Endothelial cell of umbilical vein (primary cell): Measurements from ENCODE around the gene GYS2. TPM values are rescaled to one million over a fixed set of nuclear protein-coding genes. Genes with fewer than 3 reads are reported as not detected.

Source experiments
- BruUV-seq: library from RNA; stranded (reverse); fragments of 400-500 nt; replicated peaks from 2 replicates; lab custom pipeline; 2021; lab: Mats Ljungman, UMichigan
- CTCF ChIA-PET: fragments of 300-600, 350-600 bp; sonication (Branson Sonifier 250); formaldehyde crosslinking; loops from one replicate; lab custom pipeline; 2021; ENCODE audit warnings: antibody characterized with exemption, inconsistent platforms; lab: Charles Lee
- POLR2A ChIA-PET: fragments of 300-600, 350-600 bp; sonication (Branson Sonifier 250); formaldehyde crosslinking; loops from one replicate; lab custom pipeline; 2021; ENCODE audit warnings: antibody characterized with exemption, inconsistent platforms; lab: Charles Lee
- DNase-seq: peaks from one replicate; pipeline ENCODE4 v3.0.0-alpha.2; 2011; ENCODE audit warnings: low read depth, low spot score
- FAIRE-seq: peaks from 2 replicates; lab custom pipeline; 2011; peaks lifted over from hg19 to GRCh38; lab: Jason Lieb, UNC
- H2AFZ ChIP-seq: 2 replicates; pipeline ENCODE4 v1.6.0; 2012; ENCODE audit warnings: low read depth, low read length, control low read depth, inconsistent platforms
- H3K27ac ChIP-seq: 2 replicates; pipeline ENCODE4 v1.5.1; 2011; ENCODE audit warnings: low read depth, mild to moderate bottlenecking, control low read depth, low read length, moderate library complexity; ENCODE audit not compliant: insufficient read depth
- H3K27me3 ChIP-seq, 2 experiments: 2 replicates each; pipeline versions ENCODE4 v1.6.0 to v1.6.1; 2011; ENCODE audit warnings: low read length in 2 of 2, mixed read lengths in 1 of 2; ENCODE audit not compliant: control insufficient read depth in 2 of 2, insufficient read depth in 2 of 2
- H3K36me3 ChIP-seq, 2 experiments: 2 replicates in 1 of 2; 3 replicates in 1 of 2; pipeline ENCODE4 v1.5.1; 2011; ENCODE audit warnings: low read length in 2 of 2, mild to moderate bottlenecking in 1 of 2, moderate library complexity in 1 of 2; ENCODE audit not compliant: control insufficient read depth in 2 of 2, insufficient read depth in 2 of 2; ENCODE audit errors: extremely low read depth in 1 of 2
- H3K4me1 ChIP-seq: 3 replicates; pipeline ENCODE4 v1.5.1; 2011; ENCODE audit warnings: mild to moderate bottlenecking, low read length; ENCODE audit not compliant: control insufficient read depth, insufficient read depth; ENCODE audit errors: extremely low read depth
- H3K4me2 ChIP-seq: 2 replicates; pipeline ENCODE4 v1.6.1; 2011; ENCODE audit warnings: low read length, control low read depth, mixed read lengths; ENCODE audit not compliant: insufficient read depth
- H3K4me3 ChIP-seq, 3 experiments: fragments of 200-600 bp in 1 of 3; sonication (generic), shearing (Covaris generic) in 1 of 3; replicated peaks in 1 of 3; 2 replicates each; pipeline ENCODE4 v1.5.1; 2011 to 2016; ENCODE audit warnings: control low read depth in 3 of 3, low read length in 3 of 3, mild to moderate bottlenecking in 2 of 3, inconsistent platforms in 1 of 3, low read depth in 1 of 3, moderate library complexity in 1 of 3; ENCODE audit not compliant: insufficient read depth in 1 of 3
- H3K79me2 ChIP-seq: 2 replicates; pipeline ENCODE4 v1.6.0; 2012; ENCODE audit warnings: low read length, inconsistent platforms; ENCODE audit not compliant: control insufficient read depth, insufficient read depth
- H3K9ac ChIP-seq: replicated peaks from 2 replicates; pipeline ENCODE3; 2011; ENCODE audit warnings: low read length, control low read depth; ENCODE audit not compliant: insufficient read depth; ENCODE audit errors: extremely low read depth
- H3K9me1 ChIP-seq: replicated peaks from 3 replicates; pipeline ENCODE4 v1.6.0; 2011; ENCODE audit warnings: mild to moderate bottlenecking, low read length; ENCODE audit not compliant: control insufficient read depth, insufficient read depth; ENCODE audit errors: extremely low read depth
- H3K9me3 ChIP-seq: replicated peaks from 2 replicates; pipeline ENCODE4 v1.5.1; 2012; ENCODE audit warnings: low read length, inconsistent platforms; ENCODE audit not compliant: control insufficient read depth, insufficient read depth
- H4K20me1 ChIP-seq: replicated peaks from 2 replicates; pipeline ENCODE3; 2011; ENCODE audit warnings: mild to moderate bottlenecking, low read length; ENCODE audit not compliant: control insufficient read depth, insufficient read depth; ENCODE audit errors: extremely low read depth
- CTCF ChIP-seq, 2 donors: IDR thresholded peaks; 1 replicate in 1 of 2; 2 replicates in 1 of 2; pipeline ENCODE4 v1.5.1; 2011; ENCODE audit warnings: low read length in 2 of 2, mild to moderate bottlenecking in 2 of 2, moderate library complexity in 2 of 2, control low read depth in 1 of 2, inconsistent platforms in 1 of 2, low read depth in 1 of 2; ENCODE audit not compliant: insufficient read depth in 1 of 2; ENCODE audit errors: extremely low read depth in 1 of 2
- EZH2 ChIP-seq: IDR thresholded peaks from 2 replicates; pipeline ENCODE4 v1.6.1; 2012; ENCODE audit warnings: borderline replicate concordance, low read depth, mild to moderate bottlenecking, moderate library complexity, low read length, inconsistent platforms; ENCODE audit not compliant: severe bottlenecking
- FOS ChIP-seq: IDR thresholded peaks from 2 replicates; pipeline ENCODE4 v1.6.1; 2011; ENCODE audit warnings: mild to moderate bottlenecking, low read length, moderate library complexity, borderline replicate concordance; ENCODE audit not compliant: insufficient read depth
- GATA2 ChIP-seq: IDR thresholded peaks from 2 replicates; pipeline ENCODE4 v1.7.0; 2011; ENCODE audit warnings: low read depth, mild to moderate bottlenecking, moderate library complexity, mixed read lengths, low read length; ENCODE audit not compliant: insufficient read length, insufficient read depth
- JUN ChIP-seq: IDR thresholded peaks from 2 replicates; pipeline ENCODE4 v1.6.1; 2011; ENCODE audit warnings: borderline replicate concordance, low read depth; ENCODE audit not compliant: insufficient read length, insufficient read depth
- MAX ChIP-seq: IDR thresholded peaks from 2 replicates; pipeline ENCODE4 v1.6.1; 2011; ENCODE audit not compliant: insufficient read depth, insufficient read length
- MYC ChIP-seq: IDR thresholded peaks from one replicate; pipeline ENCODE4 v1.6.1; 2011; ENCODE audit warnings: mild to moderate bottlenecking, low read depth, low read length
- POLR2A ChIP-seq: IDR thresholded peaks from 2 replicates; pipeline ENCODE4 v1.6.1; 2012; ENCODE audit warnings: low read depth, mild to moderate bottlenecking, control low read depth, low read length
- POLR2AphosphoS5 ChIP-seq: IDR thresholded peaks from 2 replicates; pipeline ENCODE4 v1.6.1; 2012; ENCODE audit warnings: low read depth, mild to moderate bottlenecking, control low read depth, low read length, moderate library complexity; ENCODE audit not compliant: insufficient read depth
- dilution Hi-C: fragments of 300-500 bp; cut with MboI; formaldehyde crosslinking; loops from one replicate; pipeline ENCODE4 v1.15.0; 2019; ENCODE audit warnings: low sequenced_read_pairs; ENCODE audit not compliant: extremely low pct_ligation_motif_present
- intact Hi-C: fragments of 100-400 bp; cut with micrococcal nuclease; formaldehyde crosslinking; loops from one replicate; pipeline ENCODE4 v1.10.0; 2022
- polyA plus RNA-seq, 4 experiments: library from polyadenylated mRNA; depleted of rRNA in 3 of 4; stranded (reverse) in 3 of 4; unstranded in 1 of 4; fragments of >200 nt; gene quantifications; 2 replicates each; pipeline versions ENCODE4 v1.2.1 to v1.2.3, GENCODE V29; 2011 to 2012; ENCODE audit warnings: missing spikeins in 1 of 4
- total RNA-seq: library from RNA; stranded (reverse); gene quantifications from 2 replicates; pipeline ENCODE4 v1.2.3, GENCODE V29; 2021

Gene GYS2
- total and polyA plus RNA-seq, 2 donors (not counting 3 experiments of a cell fraction or from before 2014, with no cell fraction given): 0.04 TPM; not detected in 1

- Histone ChIP-seq H3K9me3 (no peaks in the 10 kb centered on the region), H3K27me3 (no peaks in the 10 kb centered on the region), H3K36me3 (peaks cover 22 to 49% of the 10 kb centered on the region in 2 experiments), H3K4me2 (no peak overlapping the region), H4K20me1 (peaks cover 2% of the 10 kb centered on the region), H3K4me3 (no peak overlapping the region), H2AFZ (no peak overlapping the region), H3K79me2 (peaks cover 14% of the 10 kb centered on the region), H3K9ac (no peak overlapping the region), H3K4me1 (peaks cover 2% of the 10 kb centered on the region), H3K9me1 (no peaks in the 10 kb centered on the region), H3K27ac (no peak overlapping the region)
- ChIA-PET CTCF (no interaction called here), POLR2A (no interaction called here)
- dilution Hi-C loops (no loop called here), intact Hi-C loops (no loop called here)
- DNase-seq (no peak), FAIRE-seq (no peak)
- TF ChIP-seq POLR2A: no peak
- TF ChIP-seq FOS: no peak
- BruUV-seq: no TSS peak
Observed at GRCh38 chr12:21638054-21638891, 33.6 kb upstream of the GYS2 start.

- Histone ChIP-seq H4K20me1 (peaks cover 2% of the 10 kb centered on the region), H3K9ac (no peak overlapping the region), H3K9me1 (no peaks in the 10 kb centered on the region), H2AFZ (no peak overlapping the region), H3K4me2 (no peak overlapping the region), H3K4me3 (no peak overlapping the region), H3K27ac (no peak overlapping the region), H3K9me3 (no peaks in the 10 kb centered on the region), H3K79me2 (no peaks in the 10 kb centered on the region), H3K27me3 (no peaks in the 10 kb centered on the region), H3K36me3 (peaks cover 12 to 32% of the 10 kb centered on the region in 2 experiments), H3K4me1 (no peaks in the 10 kb centered on the region)
- dilution Hi-C loops: no loop called here
- intact Hi-C loops: loop anchor here (5.0 kb wide), 1 partner anchor 182 kb away; no protein-coding TSS in a partner anchor
- POLR2A ChIA-PET: no interaction called here
- CTCF ChIA-PET: interaction anchor here (0.6 kb wide), 1 partner anchor 196 kb away, joined by 3 read pairs; no protein-coding TSS in a partner anchor
- BruUV-seq: no TSS peak
- DNase-seq: no peak
- no peak for TF ChIP-seq EZH2
- no peak for TF ChIP-seq FOS
- no peak for TF ChIP-seq POLR2A
- no peak for TF ChIP-seq POLR2AphosphoS5
- no peak for TF ChIP-seq GATA2
- no peak for TF ChIP-seq MYC
- no peak for TF ChIP-seq CTCF (IDR thresholded peaks at IDR 0.05; ENCODE audit: extremely low read depth in 1 of 2, insufficient read depth in 1 of 2, low read depth in 1 of 2, low read length in 2 of 2)
- no peak for TF ChIP-seq MAX
- TF ChIP-seq JUN: no peak
- no peak for FAIRE-seq
Observed at GRCh38 chr12:21634245-21634644, 29.6 kb upstream of the GYS2 start.
